ENCODE measurements around the gene CYSLTR2.

CYSLTR2 gene

DNA sequence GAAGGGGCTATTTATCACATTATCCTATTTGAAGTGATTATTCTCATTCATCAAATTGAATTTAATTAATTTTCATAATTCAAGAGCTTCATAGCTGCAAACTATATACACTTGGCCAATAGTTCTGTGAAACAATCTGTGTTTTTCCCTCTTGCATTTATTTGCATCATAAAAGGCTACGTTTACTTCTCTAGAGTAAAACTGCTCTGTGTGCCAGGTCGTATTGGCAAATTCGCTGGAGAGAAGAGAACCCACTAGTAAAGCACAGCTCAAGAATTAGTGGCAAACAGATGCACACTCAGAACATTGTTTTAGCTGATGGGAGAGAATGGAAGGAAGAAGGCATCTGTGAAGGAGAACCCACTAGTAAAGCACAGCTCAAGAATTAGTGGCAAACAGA, 81.8 kb downstream of the CYSLTR2 start:
- TF ChIP-seq, protein P1, sequence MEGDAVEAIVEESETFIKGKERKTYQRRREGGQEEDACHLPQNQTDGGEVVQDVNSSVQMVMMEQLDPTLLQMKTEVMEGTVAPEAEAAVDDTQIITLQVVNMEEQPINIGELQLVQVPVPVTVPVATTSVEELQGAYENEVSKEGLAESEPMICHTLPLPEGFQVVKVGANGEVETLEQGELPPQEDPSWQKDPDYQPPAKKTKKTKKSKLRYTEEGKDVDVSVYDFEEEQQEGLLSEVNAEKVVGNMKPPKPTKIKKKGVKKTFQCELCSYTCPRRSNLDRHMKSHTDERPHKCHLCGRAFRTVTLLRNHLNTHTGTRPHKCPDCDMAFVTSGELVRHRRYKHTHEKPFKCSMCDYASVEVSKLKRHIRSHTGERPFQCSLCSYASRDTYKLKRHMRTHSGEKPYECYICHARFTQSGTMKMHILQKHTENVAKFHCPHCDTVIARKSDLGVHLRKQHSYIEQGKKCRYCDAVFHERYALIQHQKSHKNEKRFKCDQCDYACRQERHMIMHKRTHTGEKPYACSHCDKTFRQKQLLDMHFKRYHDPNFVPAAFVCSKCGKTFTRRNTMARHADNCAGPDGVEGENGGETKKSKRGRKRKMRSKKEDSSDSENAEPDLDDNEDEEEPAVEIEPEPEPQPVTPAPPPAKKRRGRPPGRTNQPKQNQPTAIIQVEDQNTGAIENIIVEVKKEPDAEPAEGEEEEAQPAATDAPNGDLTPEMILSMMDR (IDR thresholded peaks at IDR 0.05; ENCODE audit: insufficient read depth, low read depth, low read length, missing control alignments), result no peak
- no peak for DNase-seq (ENCODE audit: low read depth)
- H3K4me3 ChIP-seq (ENCODE audit: low read depth, low read length), result no peak overlapping the region

DNA sequence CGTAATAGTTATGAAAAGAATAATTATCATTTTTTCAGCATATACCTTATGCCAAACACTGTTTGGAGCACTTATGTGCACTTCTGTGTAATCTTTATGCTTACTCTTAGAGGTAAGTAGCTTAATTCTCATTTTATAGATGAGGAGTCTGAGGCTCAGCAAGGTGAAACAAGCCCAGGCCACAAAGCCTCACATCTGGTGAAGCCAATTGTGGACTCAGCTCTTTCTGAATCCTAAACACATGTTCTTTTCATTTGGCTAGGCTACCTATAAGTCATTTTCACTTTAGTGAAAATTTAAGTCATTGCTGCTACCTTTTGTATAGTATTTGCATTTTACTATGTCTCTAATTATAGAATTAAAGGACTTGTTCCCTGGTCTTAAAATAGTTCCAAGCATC, 84.0 kb downstream of the CYSLTR2 start:
- TF ChIP-seq, protein P1 (IDR thresholded peaks at IDR 0.05; ENCODE audit: insufficient read depth, low read depth, low read length, missing control alignments), result no peak
- H3K4me3 ChIP-seq (ENCODE audit: low read depth, low read length), result no peak overlapping the region
- no peak for DNase-seq (ENCODE audit: low read depth)

DNA sequence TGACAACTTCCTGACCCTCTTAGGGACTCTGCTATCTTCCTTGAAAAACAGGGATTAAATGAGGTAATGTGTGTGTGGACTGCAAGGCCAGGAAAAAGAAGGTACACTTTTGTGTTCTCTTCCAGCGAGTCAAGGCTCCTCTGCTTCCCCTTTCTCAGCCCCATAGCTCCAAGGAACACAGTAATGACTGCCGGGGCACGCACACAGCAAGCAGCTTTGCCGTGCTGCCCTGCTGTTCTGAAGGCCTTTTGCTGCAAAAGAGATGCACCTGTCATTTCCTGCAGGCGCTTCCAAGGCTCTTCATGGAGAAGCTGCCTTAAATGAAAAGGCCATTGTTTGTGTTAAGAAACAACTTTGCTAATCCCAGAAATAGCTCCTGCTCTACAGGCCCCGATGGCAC, 84.6 kb downstream of the CYSLTR2 start:
- no peak overlapping the region for H3K4me3 ChIP-seq (ENCODE audit: low read depth, low read length)
- no peak for DNase-seq (ENCODE audit: low read depth)
- TF ChIP-seq, protein P1 (IDR thresholded peaks at IDR 0.05; ENCODE audit: insufficient read depth, low read depth, low read length, missing control alignments), result no peak

DNA sequence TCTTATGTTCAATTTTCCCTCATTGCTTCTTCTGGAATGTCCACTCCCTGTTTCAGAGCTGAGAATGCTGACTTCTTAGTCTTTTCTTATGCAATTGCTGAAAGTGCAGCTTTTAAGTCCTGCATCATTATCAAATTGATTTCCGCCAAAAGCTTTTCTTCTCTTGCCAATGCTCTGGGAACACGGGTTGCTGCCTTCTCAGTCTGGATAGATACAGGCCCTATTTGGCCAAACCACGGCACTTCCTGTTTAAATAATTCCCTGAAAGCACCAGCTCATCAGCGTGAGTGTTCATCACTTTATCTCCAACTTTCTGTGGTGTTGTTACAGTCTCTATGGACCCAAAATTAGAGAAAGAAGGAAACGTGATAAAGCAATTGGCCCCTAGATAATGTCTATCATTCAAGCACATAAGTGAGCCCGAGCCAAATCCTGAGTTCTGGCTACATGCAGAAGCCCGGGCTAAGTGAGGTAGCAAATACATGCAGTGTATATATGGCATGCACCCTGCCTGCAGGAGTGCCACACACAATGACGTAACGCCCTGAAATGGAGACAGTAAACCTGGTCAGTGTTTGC, 85.7 kb downstream of the CYSLTR2 start:
- H3K4me3 ChIP-seq (ENCODE audit: low read depth, low read length), result no peak overlapping the region
- TF ChIP-seq, protein P1 (IDR thresholded peaks at IDR 0.05; ENCODE audit: insufficient read depth, low read depth, low read length, missing control alignments), result no peak
- no peak for DNase-seq (ENCODE audit: low read depth)

DNA sequence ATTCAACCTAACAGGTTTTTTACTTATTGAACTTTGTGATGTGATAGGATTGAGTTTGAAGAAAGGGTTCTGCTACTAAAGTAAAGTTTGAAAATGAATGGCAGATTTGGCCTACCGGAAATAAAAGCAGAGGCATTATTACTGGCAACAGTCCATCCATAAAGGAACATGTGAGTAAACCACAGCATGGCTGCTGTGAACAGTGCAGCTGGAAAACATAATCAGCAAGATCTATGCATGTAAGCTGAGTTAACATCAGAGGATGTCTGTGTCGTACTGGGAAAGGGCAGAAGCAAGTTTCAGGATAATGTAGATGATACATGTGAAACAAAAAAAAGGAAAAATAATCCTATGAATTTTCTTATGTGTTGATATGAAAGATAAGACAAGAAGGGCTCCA, 87.6 kb downstream of the CYSLTR2 start:
- H3K4me3 ChIP-seq (ENCODE audit: low read depth, low read length), result no peak overlapping the region
- DNase-seq (ENCODE audit: low read depth), result no peak
- TF ChIP-seq, protein P1 (IDR thresholded peaks at IDR 0.05; ENCODE audit: insufficient read depth, low read depth, low read length, missing control alignments), result no peak

DNA sequence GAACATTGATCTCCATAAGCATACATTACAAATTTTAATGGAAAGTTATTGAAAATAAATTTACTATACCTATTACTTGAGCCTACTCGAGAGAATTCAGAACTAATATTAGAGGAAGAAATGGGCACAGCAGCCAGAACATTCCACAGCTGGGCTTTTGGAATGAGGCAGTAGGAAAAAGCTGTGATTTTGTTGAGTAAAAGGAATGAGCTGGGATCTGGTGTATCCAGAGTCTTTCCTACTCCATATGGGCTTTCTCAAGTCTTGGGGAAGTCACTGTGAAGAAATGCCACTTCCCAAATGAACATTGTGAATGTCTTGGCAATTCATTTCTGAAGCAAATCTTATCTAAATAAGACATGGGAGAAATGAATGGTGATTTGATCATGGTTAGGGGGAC, 93.1 kb downstream of the CYSLTR2 start:
- DNase-seq (ENCODE audit: low read depth), result no peak
- H3K4me3 ChIP-seq (ENCODE audit: low read depth, low read length), result no peak overlapping the region
- TF ChIP-seq, protein P1 (IDR thresholded peaks at IDR 0.05; ENCODE audit: insufficient read depth, low read depth, low read length, missing control alignments), result no peak

DNA sequence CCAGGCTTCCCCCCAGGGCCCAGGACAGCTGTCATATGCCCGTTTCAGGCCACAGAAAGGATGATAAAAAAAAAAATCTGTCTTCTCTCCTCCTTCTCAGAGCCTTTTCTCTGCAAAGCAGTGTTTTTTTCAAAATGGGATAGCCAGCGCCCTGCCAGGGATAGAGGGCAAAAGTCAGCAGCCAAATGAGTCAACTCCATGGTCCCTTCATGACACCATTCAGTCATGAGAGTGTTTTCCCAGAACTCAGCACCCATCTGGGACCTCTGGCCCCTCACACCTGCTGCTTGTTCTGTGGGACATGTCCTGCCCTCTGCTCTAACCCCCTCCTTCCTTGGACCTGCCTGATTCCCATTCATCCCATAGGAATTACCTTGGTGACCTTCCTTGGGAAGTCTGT, 95.0 kb downstream of the CYSLTR2 start:
- TF ChIP-seq, protein P1 (IDR thresholded peaks at IDR 0.05; ENCODE audit: insufficient read depth, low read depth, low read length, missing control alignments), result no peak
- DNase-seq (ENCODE audit: low read depth), result no peak
- H3K4me3 ChIP-seq (ENCODE audit: low read depth, low read length), result no peak overlapping the region

Measured in GM12865 (cell line).